Kidney epithelial cell (primary cell): Measurements from ENCODE around the gene CHMP4A. TPM values are rescaled to one million over a fixed set of nuclear protein-coding genes. Genes with fewer than 3 reads are reported as not detected.
"Not testable (repeated sequence)": the region's sequence is repeated elsewhere in the genome, so short reads cannot be mapped to it uniquely, and the experiment has no call there.

Experiments used
- DNase-seq: peaks from one replicate; pipeline ENCODE4 v3.0.0-alpha.2; 2010; ENCODE audit warnings: low read depth
- H3K27me3 ChIP-seq: 2 replicates; pipeline ENCODE4 v1.6.0; 2011; ENCODE audit warnings: low read length; ENCODE audit not compliant: control insufficient read depth, insufficient read depth
- H3K36me3 ChIP-seq: 2 replicates; pipeline ENCODE4 v1.5.1; 2011; ENCODE audit warnings: low read length; ENCODE audit not compliant: control insufficient read depth, insufficient read depth
- H3K4me3 ChIP-seq: 2 replicates; pipeline ENCODE4 v1.5.1; 2011; ENCODE audit warnings: low read depth, mild to moderate bottlenecking, control low read depth, low read length
- CTCF ChIP-seq: IDR thresholded peaks from 2 replicates; pipeline ENCODE4 v1.5.1; 2011; ENCODE audit warnings: mild to moderate bottlenecking, moderate library complexity, low read length, control low read depth, inconsistent platforms; ENCODE audit not compliant: insufficient read depth, poor library complexity, severe bottlenecking
- total RNA-seq: library from RNA; depleted of rRNA; stranded (reverse); fragments of >200 nt; gene quantifications from 2 replicates; pipeline ENCODE4 v1.2.3, GENCODE V29; 2015

CHMP4A gene
- total RNA-seq, 1 donor from 2014 or later: 112 TPM

GRCh38 chr14:24219521-24219920 is 6.2 kb upstream of the CHMP4A start:
- peaks cover 3% of the 10 kb centered on the region for H3K36me3 ChIP-seq
- no peak for TF ChIP-seq CTCF
- H3K4me3 ChIP-seq: no peak overlapping the region
- no peaks in the 10 kb centered on the region for H3K27me3 ChIP-seq
- no peak for DNase-seq

GRCh38 chr14:24219080-24219479 is 5.8 kb upstream of the CHMP4A start:
- Histone ChIP-seq H3K36me3 (peaks cover 3% of the 10 kb centered on the region), H3K4me3 (no peak overlapping the region), H3K27me3 (no peaks in the 10 kb centered on the region)
- DNase-seq: no peak
- no peak for TF ChIP-seq CTCF

- not testable (repeated sequence) for H3K36me3 ChIP-seq, H3K4me3 ChIP-seq, H3K27me3 ChIP-seq, DNase-seq
Observed at GRCh38 chr14:24216876-24217275, 3.6 kb upstream of the CHMP4A start.

- no peaks in the 10 kb centered on the region for H3K27me3 ChIP-seq
- H3K4me3 ChIP-seq: no peak overlapping the region
- TF ChIP-seq CTCF: no peak
- peaks cover 3% of the 10 kb centered on the region for H3K36me3 ChIP-seq
- no peak for DNase-seq
Observed at GRCh38 chr14:24216345-24216699, 3.0 kb upstream of the CHMP4A start.

DNA sequence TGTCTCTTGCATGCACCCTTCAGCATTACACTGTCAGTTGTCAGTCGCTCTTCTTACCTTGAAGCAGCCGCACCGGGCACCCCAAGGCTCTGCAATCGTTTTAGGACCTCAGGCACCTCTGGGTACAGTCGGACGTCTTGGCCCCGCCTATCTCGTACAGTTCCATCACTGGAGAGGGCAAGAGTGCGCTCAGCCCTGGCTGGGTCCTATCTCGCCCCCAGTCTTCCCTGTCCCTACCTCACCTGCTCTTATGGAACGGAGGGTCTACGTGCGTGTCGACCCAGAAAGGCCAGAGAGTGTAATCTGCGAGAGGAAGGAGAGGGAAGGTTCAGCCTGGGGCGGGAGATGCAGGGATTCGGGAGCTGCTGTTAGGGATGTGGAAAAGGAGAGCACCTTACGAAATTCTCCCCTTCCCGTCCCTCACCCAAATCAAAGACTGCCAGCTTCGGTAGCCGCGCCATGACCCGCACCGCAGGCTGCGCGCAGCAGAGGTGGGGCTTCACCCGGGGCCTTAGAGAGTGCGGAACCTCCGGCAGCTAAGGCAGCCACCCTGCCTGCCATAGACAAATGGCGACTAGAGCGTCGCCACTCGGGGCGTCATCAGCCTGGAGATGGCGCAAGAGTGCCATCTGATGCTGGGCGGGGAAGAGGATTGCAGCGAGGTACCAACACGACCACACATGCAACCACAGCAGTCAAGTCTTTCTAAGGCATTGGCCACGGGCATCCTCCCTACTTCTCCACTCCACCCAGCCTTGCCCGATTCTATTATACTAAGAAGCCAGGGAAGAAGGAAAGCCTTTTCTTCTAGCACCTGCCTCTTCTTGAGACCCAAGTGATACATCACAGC is 2.4 kb upstream of the CHMP4A start, which contains the start of gene MDP1:
TSS of gene MDP1 (minus strand) at position 572 of the 850 bp plus-strand sequence. CDS start at position 461, 111 bp downstream.
- Histone ChIP-seq H3K4me3 (peak within 1 kb of the TSS; percentile 70), H3K27me3 (no peaks in the 10 kb centered on the region), H3K36me3 (peaks cover 3% of the 10 kb centered on the region)
- peak; percentile 66 for TF ChIP-seq CTCF
- peak; percentile 56 for DNase-seq

- Histone ChIP-seq H3K4me3 (peak overlapping the region; percentile 77), H3K27me3 (no peaks in the 10 kb centered on the region), H3K36me3 (peaks cover 3% of the 10 kb centered on the region)
- DNase-seq: no peak
- TF ChIP-seq CTCF: no peak
Observed at GRCh38 chr14:24213866-24214662, 776 bp upstream of the CHMP4A start.
